ENCODE results near the gene SCAPER.

GRCh38 chr15:76588811-76589747, 316.1 kb downstream of the SCAPER start:
- TF ChIP-seq CTCF (IDR thresholded peaks at IDR 0.05 in 2 of 3, conservative IDR thresholded peaks at IDR 0.05 in 1 of 3; ENCODE audit: control insufficient read depth in 2 of 3, extremely low read depth in 1 of 3, insufficient read depth in 1 of 3, low read depth in 3 of 3, low read length in 3 of 3) (no peak), TBL1XR1 (IDR thresholded peaks at IDR 0.05; ENCODE audit: low read depth, low read length) (no peak), IKZF2 (IDR thresholded peaks at IDR 0.05) (no peak), RELA (IDR thresholded peaks at IDR 0.05; ENCODE audit: borderline replicate concordance, partially characterized antibody) (no peak), POLR2AphosphoS5 (IDR thresholded peaks at IDR 0.05; ENCODE audit: low read length) (no peak), E2F4 (IDR thresholded peaks at IDR 0.05; ENCODE audit: low read depth, low read length) (no peak), JUND (IDR thresholded peaks at IDR 0.05; ENCODE audit: low read depth, low read length) (no peak), CEBPZ (IDR thresholded peaks at IDR 0.05; ENCODE audit: low read depth, low read length) (no peak), TCF12 (IDR thresholded peaks at IDR 0.05; ENCODE audit: low read depth, low read length) (no peak), SIN3A (IDR thresholded peaks at IDR 0.05; ENCODE audit: low read depth, low read length) (no peak), SPI1 (IDR thresholded peaks at IDR 0.05; ENCODE audit: borderline replicate concordance, insufficient read depth, low read depth, low read length) (no peak), ZNF687 (IDR thresholded peaks at IDR 0.05) (no peak)

Measured in GM12878 (cell line).